ENCODE results near the gene ARHGEF10L. TPM values are rescaled to one million over a fixed set of nuclear protein-coding genes. Genes with fewer than 3 reads are reported as not detected.

The ARHGEF10L gene
- total RNA-seq, 1 donor from 2014 or later = 33.1 TPM

DNA sequence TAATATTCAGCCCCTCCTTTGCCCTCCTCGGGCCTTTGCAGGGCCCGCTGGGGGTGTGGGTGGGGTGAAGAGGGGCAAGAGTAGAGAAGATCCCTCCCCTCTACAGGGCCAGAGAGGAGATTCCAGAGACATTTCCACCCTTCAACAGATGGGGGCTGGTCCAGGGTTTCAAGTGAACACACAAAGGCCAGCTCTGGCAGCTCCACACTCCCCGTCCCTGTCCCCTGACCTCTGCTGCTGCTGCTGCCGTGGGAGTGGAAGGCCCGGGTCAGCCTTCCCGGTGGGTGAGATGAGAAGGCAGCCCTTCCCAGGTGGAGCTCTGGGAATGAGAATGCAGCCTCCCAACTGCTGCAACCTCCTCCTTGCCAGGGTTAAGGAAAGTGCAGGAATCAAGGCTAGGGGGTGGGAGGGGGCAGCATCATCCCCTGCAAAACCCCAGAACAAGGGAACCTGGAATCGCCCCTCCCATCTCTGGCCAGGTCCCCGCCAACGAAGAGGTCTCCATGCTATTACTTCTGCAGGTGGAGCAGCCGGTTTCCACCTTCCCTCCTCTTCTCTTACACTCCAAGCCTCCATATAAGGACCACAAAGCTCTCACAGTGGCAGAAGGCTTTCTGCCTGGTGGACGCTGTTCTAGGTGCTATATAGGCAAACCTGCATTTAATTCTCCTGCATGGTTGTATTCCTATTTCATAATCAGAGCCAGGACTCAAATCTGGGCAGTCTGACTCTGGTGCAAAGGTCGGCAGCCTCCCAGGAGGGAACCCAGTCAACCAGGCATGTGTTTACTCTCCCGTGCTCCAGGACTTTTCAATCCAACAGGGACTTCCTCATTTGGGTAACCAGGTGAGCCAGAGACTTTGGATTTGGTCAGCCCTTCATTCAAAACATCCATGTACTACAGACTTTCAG lies 22.9 kb upstream of the ARHGEF10L start:
- Mint-ChIP-seq H3K4me1 (peaks cover 8% of the 10 kb centered on the region), H3K27me3 (ENCODE audit: low read depth) (peaks cover 1% of the 10 kb centered on the region), H3K36me3 (no peaks in the 10 kb centered on the region), H3K4me3 (no peak overlapping the region), H3K27ac (no peak overlapping the region), H3K9me3 (no peaks in the 10 kb centered on the region)
- TF ChIP-seq, protein P1, sequence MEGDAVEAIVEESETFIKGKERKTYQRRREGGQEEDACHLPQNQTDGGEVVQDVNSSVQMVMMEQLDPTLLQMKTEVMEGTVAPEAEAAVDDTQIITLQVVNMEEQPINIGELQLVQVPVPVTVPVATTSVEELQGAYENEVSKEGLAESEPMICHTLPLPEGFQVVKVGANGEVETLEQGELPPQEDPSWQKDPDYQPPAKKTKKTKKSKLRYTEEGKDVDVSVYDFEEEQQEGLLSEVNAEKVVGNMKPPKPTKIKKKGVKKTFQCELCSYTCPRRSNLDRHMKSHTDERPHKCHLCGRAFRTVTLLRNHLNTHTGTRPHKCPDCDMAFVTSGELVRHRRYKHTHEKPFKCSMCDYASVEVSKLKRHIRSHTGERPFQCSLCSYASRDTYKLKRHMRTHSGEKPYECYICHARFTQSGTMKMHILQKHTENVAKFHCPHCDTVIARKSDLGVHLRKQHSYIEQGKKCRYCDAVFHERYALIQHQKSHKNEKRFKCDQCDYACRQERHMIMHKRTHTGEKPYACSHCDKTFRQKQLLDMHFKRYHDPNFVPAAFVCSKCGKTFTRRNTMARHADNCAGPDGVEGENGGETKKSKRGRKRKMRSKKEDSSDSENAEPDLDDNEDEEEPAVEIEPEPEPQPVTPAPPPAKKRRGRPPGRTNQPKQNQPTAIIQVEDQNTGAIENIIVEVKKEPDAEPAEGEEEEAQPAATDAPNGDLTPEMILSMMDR (IDR thresholded peaks at IDR 0.05; ENCODE audit: unreplicated experiment) = no peak
- DNase-seq (ENCODE audit: low spot score in 2 of 2, unreplicated experiment in 2 of 2) = no peak

DNA sequence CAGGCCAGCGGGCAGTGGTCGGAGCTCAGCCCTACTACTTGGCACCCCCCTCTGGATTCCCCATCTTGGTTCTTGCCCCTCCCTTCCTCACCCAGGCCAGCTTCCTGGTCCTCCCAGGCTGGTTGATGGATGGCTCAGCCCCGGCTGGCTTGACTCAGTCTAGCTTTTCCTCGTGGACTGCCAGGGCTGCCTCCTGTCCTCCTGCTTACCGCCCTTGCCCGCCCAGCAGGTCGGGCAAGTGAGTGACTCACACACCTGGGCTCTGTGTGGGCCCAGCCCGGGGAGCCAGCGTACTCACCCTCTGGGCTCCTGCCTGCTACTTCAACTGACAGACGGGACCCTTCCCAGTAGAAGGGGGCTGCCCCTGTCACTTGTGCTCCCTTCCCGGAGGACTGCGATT lies 19.5 kb upstream of the ARHGEF10L start:
- Mint-ChIP-seq H3K4me3 (no peak overlapping the region), H3K27me3 (ENCODE audit: low read depth) (peaks cover 1% of the 10 kb centered on the region), H3K4me1 (peaks cover 15% of the 10 kb centered on the region), H3K9me3 (no peaks in the 10 kb centered on the region), H3K27ac (no peak overlapping the region), H3K36me3 (no peaks in the 10 kb centered on the region)
- TF ChIP-seq, protein P1 (IDR thresholded peaks at IDR 0.05; ENCODE audit: unreplicated experiment) = no peak
- no peak for DNase-seq (ENCODE audit: low spot score in 2 of 2, unreplicated experiment in 2 of 2)

DNA sequence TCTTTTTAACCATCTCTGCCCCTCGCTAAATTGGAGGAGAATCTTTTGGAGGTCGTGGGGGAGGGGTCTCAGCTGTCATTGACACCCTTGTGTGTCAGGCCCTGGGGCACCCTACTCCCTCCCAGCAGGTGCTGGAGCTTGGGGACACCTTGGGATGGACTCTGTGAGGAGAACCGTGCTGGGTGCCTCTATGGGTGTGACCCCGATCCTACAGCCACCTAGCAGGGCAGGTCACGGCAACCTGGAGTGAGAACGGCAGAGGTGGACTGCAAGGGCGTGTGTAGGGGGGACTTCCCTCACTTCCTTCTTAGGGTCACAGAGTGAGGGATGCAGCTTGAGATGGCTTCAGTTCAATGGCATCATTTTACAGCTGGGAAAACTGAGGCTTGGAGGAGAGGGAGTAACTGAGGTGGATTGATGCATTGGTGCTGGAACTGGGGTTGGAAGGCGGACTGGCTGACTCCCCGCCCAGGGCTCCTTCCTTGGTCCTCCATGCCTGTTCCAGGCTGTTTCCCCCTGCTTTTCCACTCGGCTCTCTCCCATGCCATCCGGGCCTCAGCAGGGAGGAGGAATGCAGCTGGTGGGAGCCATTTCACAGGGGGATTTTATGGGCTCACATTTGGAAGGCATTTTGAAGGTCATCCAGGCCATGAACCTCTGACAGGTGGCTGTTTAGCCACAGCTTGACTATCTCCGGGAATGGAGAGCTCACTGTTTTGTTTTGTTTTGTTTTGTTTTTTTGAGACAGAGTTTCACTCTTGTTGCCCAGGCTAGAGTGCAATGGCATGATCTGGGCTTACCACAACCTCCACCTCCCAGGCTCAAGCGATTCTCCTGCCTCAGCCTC lies 18.8 kb upstream of the ARHGEF10L start:
- no peak for DNase-seq (ENCODE audit: low spot score in 2 of 2, unreplicated experiment in 2 of 2)
- TF ChIP-seq, protein P1 (IDR thresholded peaks at IDR 0.05; ENCODE audit: unreplicated experiment) = no peak
- no peak overlapping the region for H3K27ac Mint-ChIP-seq
- peaks cover 1% of the 10 kb centered on the region for H3K27me3 Mint-ChIP-seq (ENCODE audit: low read depth)
- H3K9me3 Mint-ChIP-seq = no peaks in the 10 kb centered on the region
- peaks cover 18% of the 10 kb centered on the region for H3K4me1 Mint-ChIP-seq
- H3K4me3 Mint-ChIP-seq = no peak overlapping the region
- no peaks in the 10 kb centered on the region for H3K36me3 Mint-ChIP-seq

DNA sequence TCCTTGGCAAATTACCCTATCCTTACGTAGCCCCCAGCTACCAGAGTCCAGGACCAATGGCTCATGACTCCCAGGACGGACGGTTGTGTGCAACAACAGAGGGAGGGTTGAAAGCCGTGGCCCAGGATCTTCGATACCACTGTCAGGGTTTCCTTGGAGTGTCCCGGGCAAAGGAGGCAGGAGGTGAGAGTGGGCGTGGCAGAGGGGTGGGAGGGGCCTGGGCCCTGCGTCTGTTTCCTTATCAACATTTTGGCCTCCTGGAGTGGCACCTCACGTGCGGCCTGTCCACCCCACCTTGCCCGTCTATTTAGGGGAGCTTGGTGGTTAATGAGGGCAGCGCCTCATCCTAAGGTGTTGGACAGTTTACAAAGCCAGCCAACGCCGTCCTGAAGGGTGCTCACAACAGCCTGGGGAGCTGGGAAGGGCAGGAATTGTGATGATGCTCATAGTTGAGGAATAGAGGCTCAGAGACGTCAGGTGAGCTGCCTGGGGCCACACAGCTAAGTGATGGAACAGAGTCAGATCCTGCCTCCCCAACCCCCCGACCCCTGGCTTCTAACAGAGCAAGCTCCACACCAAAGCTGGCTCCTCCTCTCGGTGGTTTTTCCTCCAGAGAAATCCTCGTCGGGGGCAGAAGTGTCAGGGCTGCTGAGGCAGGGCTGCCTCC lies 17.4 kb upstream of the ARHGEF10L start:
- DNase-seq (ENCODE audit: low spot score in 2 of 2, unreplicated experiment in 2 of 2) = no peak
- Mint-ChIP-seq H3K9me3 (no peaks in the 10 kb centered on the region), H3K4me1 (peaks cover 23% of the 10 kb centered on the region), H3K27ac (no peak overlapping the region), H3K27me3 (ENCODE audit: low read depth) (peaks cover 1% of the 10 kb centered on the region), H3K4me3 (no peak overlapping the region), H3K36me3 (no peaks in the 10 kb centered on the region)
- TF ChIP-seq, protein P1 (IDR thresholded peaks at IDR 0.05; ENCODE audit: unreplicated experiment) = no peak

DNA sequence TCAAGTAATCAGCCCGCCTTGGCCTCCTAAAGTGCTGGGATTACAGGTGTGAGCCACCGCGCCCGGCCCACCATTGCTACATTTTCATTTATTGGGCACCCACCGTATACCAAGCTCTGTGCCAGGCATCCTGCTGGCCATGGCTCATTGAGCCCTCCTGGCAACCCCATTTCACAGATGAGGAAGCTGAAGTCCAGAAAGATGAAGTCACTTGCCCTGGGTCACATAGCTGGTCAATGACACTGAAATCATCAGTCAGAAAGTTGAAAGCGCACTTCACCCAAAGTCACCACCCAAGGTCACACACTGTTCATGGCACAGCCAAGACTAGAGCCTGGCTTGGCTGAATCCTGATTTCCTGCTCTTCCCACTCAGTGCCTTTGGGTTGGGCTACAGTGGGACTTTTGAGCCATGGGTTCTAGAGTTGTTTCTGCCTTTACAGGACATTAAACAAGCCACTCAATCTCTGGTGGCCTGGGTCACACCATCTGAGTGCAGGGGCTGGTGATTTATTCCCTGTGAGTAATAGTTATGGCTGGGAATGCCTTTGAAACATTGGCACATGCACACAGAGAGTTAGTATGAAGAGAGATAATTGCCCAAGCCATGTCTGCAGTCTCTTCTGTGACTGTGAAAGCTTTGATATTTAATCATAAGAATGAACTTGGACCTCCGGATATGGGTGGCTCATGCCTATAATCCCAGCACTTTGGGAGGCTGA lies 16.0 kb upstream of the ARHGEF10L start:
- DNase-seq (ENCODE audit: low spot score in 2 of 2, unreplicated experiment in 2 of 2) = no peak
- H3K4me1 Mint-ChIP-seq = peaks cover 33% of the 10 kb centered on the region
- H3K4me3 Mint-ChIP-seq = no peak overlapping the region
- peaks cover 1% of the 10 kb centered on the region for H3K27me3 Mint-ChIP-seq (ENCODE audit: low read depth)
- H3K27ac Mint-ChIP-seq = no peak overlapping the region
- no peaks in the 10 kb centered on the region for H3K36me3 Mint-ChIP-seq
- TF ChIP-seq, protein P1 (IDR thresholded peaks at IDR 0.05; ENCODE audit: unreplicated experiment) = no peak
- no peaks in the 10 kb centered on the region for H3K9me3 Mint-ChIP-seq
